Measurements from ENCODE around the gene CCR2.

GRCh38 chr3:46381625-46382024 is 27.7 kb downstream of the CCR2 start:
- TF ChIP-seq, protein P1, sequence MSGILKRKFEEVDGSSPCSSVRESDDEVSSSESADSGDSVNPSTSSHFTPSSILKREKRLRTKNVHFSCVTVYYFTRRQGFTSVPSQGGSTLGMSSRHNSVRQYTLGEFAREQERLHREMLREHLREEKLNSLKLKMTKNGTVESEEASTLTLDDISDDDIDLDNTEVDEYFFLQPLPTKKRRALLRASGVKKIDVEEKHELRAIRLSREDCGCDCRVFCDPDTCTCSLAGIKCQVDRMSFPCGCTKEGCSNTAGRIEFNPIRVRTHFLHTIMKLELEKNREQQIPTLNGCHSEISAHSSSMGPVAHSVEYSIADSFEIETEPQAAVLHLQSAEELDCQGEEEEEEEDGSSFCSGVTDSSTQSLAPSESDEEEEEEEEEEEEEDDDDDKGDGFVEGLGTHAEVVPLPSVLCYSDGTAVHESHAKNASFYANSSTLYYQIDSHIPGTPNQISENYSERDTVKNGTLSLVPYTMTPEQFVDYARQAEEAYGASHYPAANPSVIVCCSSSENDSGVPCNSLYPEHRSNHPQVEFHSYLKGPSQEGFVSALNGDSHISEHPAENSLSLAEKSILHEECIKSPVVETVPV (CRISPR knock-in tag; IDR thresholded peaks at IDR 0.05) = no peak
- TF ChIP-seq, protein P2, sequence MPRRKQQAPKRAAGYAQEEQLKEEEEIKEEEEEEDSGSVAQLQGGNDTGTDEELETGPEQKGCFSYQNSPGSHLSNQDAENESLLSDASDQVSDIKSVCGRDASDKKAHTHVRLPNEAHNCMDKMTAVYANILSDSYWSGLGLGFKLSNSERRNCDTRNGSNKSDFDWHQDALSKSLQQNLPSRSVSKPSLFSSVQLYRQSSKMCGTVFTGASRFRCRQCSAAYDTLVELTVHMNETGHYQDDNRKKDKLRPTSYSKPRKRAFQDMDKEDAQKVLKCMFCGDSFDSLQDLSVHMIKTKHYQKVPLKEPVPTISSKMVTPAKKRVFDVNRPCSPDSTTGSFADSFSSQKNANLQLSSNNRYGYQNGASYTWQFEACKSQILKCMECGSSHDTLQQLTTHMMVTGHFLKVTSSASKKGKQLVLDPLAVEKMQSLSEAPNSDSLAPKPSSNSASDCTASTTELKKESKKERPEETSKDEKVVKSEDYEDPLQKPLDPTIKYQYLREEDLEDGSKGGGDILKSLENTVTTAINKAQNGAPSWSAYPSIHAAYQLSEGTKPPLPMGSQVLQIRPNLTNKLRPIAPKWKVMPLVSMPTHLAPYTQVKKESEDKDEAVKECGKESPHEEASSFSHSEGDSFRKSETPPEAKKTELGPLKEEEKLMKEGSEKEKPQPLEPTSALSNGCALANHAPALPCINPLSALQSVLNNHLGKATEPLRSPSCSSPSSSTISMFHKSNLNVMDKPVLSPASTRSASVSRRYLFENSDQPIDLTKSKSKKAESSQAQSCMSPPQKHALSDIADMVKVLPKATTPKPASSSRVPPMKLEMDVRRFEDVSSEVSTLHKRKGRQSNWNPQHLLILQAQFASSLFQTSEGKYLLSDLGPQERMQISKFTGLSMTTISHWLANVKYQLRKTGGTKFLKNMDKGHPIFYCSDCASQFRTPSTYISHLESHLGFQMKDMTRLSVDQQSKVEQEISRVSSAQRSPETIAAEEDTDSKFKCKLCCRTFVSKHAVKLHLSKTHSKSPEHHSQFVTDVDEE (CRISPR knock-in tag; IDR thresholded peaks at IDR 0.05) = no peak
- TF ChIP-seq RARB (CRISPR knock-in tag; IDR thresholded peaks at IDR 0.05) = no peak
- no peak for TF ChIP-seq PPARA (CRISPR knock-in tag; IDR thresholded peaks at IDR 0.05; ENCODE audit: borderline replicate concordance)
